Measurements from ENCODE around the gene PUS10. TPM values are rescaled to one million over a fixed set of nuclear protein-coding genes. Genes with fewer than 3 reads are reported as not detected.
A peak's percentile ranks its signal among the peaks of the same experiment; 100 is the strongest.
"Not testable (repeated sequence)": the region's sequence is repeated elsewhere in the genome, so short reads cannot be mapped to it uniquely, and the experiment has no call there.

PUS10 gene
- total and polyA plus RNA-seq, 2 of the 13 experiments (the other 11 are each of a cell fraction or from before 2014, with no cell fraction given): 41.4 to 44.3 TPM

GRCh38 chr2:61034592-61034991 lies 16.5 kb upstream of the PUS10 start:
- peak; percentile 20; the same call in 1 of the 2 replicates for TF ChIP-seq ZBTB38 (CRISPR knock-in tag; IDR thresholded peaks at IDR 0.05)
- TF ChIP-seq ZNF687 (CRISPR knock-in tag; IDR thresholded peaks at IDR 0.05): peak; percentile 46

GRCh38 chr2:61029533-61029932 lies 11.5 kb upstream of the PUS10 start:
- Histone ChIP-seq H4K20me1 (ENCODE audit: insufficient read depth, low read length) (peaks cover 4% of the 10 kb centered on the region; the same call in 1 of the 2 replicates), H3K9me3 (ENCODE audit: low read length) (no peaks in the 10 kb centered on the region), H3K4me1 (ENCODE audit: insufficient read depth, low read length) (no peaks in the 10 kb centered on the region), H3K4me3 (replicated peaks in 1 of 3; ENCODE audit: insufficient read depth in 1 of 3, low read depth in 2 of 3, low read length in 3 of 3) (no peak overlapping the region), H3K27me3 (ENCODE audit: control insufficient read depth in 1 of 2, insufficient read depth in 2 of 2, low read length in 2 of 2) (no peaks in the 10 kb centered on the region), H3K36me3 (replicated peaks in 1 of 2; ENCODE audit: control insufficient read depth in 1 of 2, insufficient read depth in 2 of 2, low read length in 2 of 2) (peaks cover 21 to 57% of the 10 kb centered on the region in 2 experiments), H3K79me2 (ENCODE audit: insufficient read depth, low read length) (peaks cover 49% of the 10 kb centered on the region), H3K4me2 (ENCODE audit: low read depth, low read length) (no peak overlapping the region), H3K27ac (ENCODE audit: extremely low read length, insufficient read depth, low read length) (no peak overlapping the region), H2AFZ (ENCODE audit: low read length) (no peak overlapping the region), H3K9ac (ENCODE audit: insufficient read depth, low read depth, low read length) (no peak overlapping the region)
- intact Hi-C loops (cut with micrococcal nuclease; ENCODE audit: unreplicated experiment): no loop called here
- POLR2A ChIA-PET: no interaction called here
- no TSS peak for BruUV-seq (replicated peaks)
- CTCF ChIA-PET (ENCODE audit: low intra/inter-chr PET ratio, low total read pairs): no interaction called here
- FAIRE-seq (no peak), ATAC-seq (no peak), DNase-seq (ENCODE audit: low spot score) (no peak)
- in situ Hi-C loops (cut with HindIII; ENCODE audit: extremely low pct_ligation_motif_present, low pct_unique_long_range_greater_than_20kb): no loop called here
- 96% methylated on average over 3 of the region's 3 CpGs for WGBS (ENCODE audit: low lambda C conversion rate)
- TF ChIP-seq ZNF510 (CRISPR knock-in tag; IDR thresholded peaks at IDR 0.05; ENCODE audit: low read depth): no peak
- TF ChIP-seq POLR2A (IDR thresholded peaks at IDR 0.05; ENCODE audit: insufficient read depth in 1 of 2, low read depth in 2 of 2, low read length in 2 of 2): 0 out of 4 replicates have a peak, but pooled peaks of 1 of the 2 experiments have one; percentile 14
- TF ChIP-seq POLR2AphosphoS2 (IDR thresholded peaks at IDR 0.05; ENCODE audit: low read depth, low read length): 0 out of 2 replicates have a peak, but pooled peaks have one; percentile 59
- TF ChIP-seq ZNF770 (CRISPR knock-in tag; IDR thresholded peaks at IDR 0.05): peak; percentile 92
- TF ChIP-seq ZNF121 (CRISPR knock-in tag; IDR thresholded peaks at IDR 0.05): 0 out of 2 replicates have a peak, but pooled peaks have one; percentile 23
- no peak for TF ChIP-seq ZBTB21 (CRISPR knock-in tag; IDR thresholded peaks at IDR 0.05)

More at GRCh38 chr2:61034592-61034991, 16.5 kb upstream of the PUS10 start:
- H3K4me1 ChIP-seq (ENCODE audit: insufficient read depth, low read length); H3K9ac ChIP-seq (ENCODE audit: insufficient read depth, low read depth, low read length); CTCF ChIA-PET (ENCODE audit: low intra/inter-chr PET ratio, low total read pairs); H3K4me3 ChIP-seq (replicated peaks in 1 of 3; ENCODE audit: insufficient read depth in 1 of 3, low read depth in 2 of 3, low read length in 3 of 3); H4K20me1 ChIP-seq (ENCODE audit: insufficient read depth, low read length); in situ Hi-C loops (cut with HindIII; ENCODE audit: extremely low pct_ligation_motif_present, low pct_unique_long_range_greater_than_20kb); H3K79me2 ChIP-seq (ENCODE audit: insufficient read depth, low read length); DNase-seq (ENCODE audit: low spot score); H3K4me2 ChIP-seq (ENCODE audit: low read depth, low read length); BruUV-seq (replicated peaks); intact Hi-C loops (cut with micrococcal nuclease; ENCODE audit: unreplicated experiment); H3K27ac ChIP-seq (ENCODE audit: extremely low read length, insufficient read depth, low read length); H3K27me3 ChIP-seq (ENCODE audit: control insufficient read depth in 1 of 2, insufficient read depth in 2 of 2, low read length in 2 of 2); FAIRE-seq; H2AFZ ChIP-seq (ENCODE audit: low read length): not testable (repeated sequence)
- POLR2A ChIA-PET: interaction anchor here (1.0 to 1.6 kb wide), 3 partner anchors 10 to 13 kb away, joined by 3 to 5 read pairs (median 4); no protein-coding TSS in a partner anchor
- Histone ChIP-seq H3K36me3 (replicated peaks in 1 of 2; ENCODE audit: control insufficient read depth in 1 of 2, insufficient read depth in 2 of 2, low read length in 2 of 2) (peaks cover 25 to 45% of the 10 kb centered on the region in 2 experiments), H3K9me3 (ENCODE audit: low read length) (peaks cover 21% of the 10 kb centered on the region; the same call in 1 of the 2 replicates)
- ATAC-seq: peak; percentile 55
- 92% methylated on average over 8 of the region's 9 CpGs for WGBS (ENCODE audit: low lambda C conversion rate)

Data from HepG2 (cell line).